RWPE2 (cell line): ENCODE data around the gene ACIN1.
A peak's percentile ranks its signal among the peaks of the same experiment; 100 is the strongest.

Experiments used
- ATAC-seq: fragments of 200-7000 bp; cut with Tn5 transposase; 3 replicates; pipeline ENCODE4 v1.9.1; 2021; ENCODE audit warnings: low read depth
- DNase-seq: peaks from one replicate; pipeline ENCODE4 v3.0.0-alpha.2; 2020; ENCODE audit warnings: low spot score
- H3K27ac ChIP-seq: fragments of 450-650 bp; 2 replicates; pipeline ENCODE4 v1.5.1; 2017; ENCODE audit warnings: mild to moderate bottlenecking; ENCODE audit not compliant: poor library complexity, severe bottlenecking
- H3K27me3 ChIP-seq: fragments of 250-450 bp; sonication (Bioruptor Pico); 2 replicates; pipeline ENCODE4 v1.5.1; 2021; ENCODE audit warnings: mild to moderate bottlenecking, moderate library complexity; ENCODE audit not compliant: insufficient read depth, poor library complexity, severe bottlenecking
- H3K36me3 ChIP-seq: fragments of 250-450 bp; sonication (Bioruptor Pico); 2 replicates; pipeline ENCODE4 v1.5.1; 2020; ENCODE audit warnings: low read depth, mild to moderate bottlenecking, moderate library complexity
- H3K4me1 ChIP-seq: fragments of 250-450 bp; sonication (Bioruptor Pico); 2 replicates; pipeline ENCODE4 v1.5.1; 2021; ENCODE audit warnings: mild to moderate bottlenecking, moderate library complexity; ENCODE audit not compliant: insufficient read depth, poor library complexity, severe bottlenecking
- H3K4me3 ChIP-seq: fragments of 250-450 bp; sonication (Bioruptor Pico); 2 replicates; pipeline ENCODE4 v1.5.1; 2021; ENCODE audit warnings: mild to moderate bottlenecking, moderate library complexity; ENCODE audit not compliant: severe bottlenecking
- H3K9me3 ChIP-seq: fragments of 250-450 bp; sonication (Bioruptor Pico); 2 replicates; pipeline ENCODE4 v1.5.1; 2021; ENCODE audit warnings: mild to moderate bottlenecking, moderate library complexity; ENCODE audit not compliant: severe bottlenecking
- TF ChIP-seq, protein P1 (sequence below): fragments of 450-650 bp; IDR thresholded peaks from one replicate; pipeline ENCODE4 v1.5.1; 2017; ENCODE audit warnings: mild to moderate bottlenecking, moderate library complexity; ENCODE audit not compliant: poor library complexity, severe bottlenecking

Gene ACIN1

DNA sequence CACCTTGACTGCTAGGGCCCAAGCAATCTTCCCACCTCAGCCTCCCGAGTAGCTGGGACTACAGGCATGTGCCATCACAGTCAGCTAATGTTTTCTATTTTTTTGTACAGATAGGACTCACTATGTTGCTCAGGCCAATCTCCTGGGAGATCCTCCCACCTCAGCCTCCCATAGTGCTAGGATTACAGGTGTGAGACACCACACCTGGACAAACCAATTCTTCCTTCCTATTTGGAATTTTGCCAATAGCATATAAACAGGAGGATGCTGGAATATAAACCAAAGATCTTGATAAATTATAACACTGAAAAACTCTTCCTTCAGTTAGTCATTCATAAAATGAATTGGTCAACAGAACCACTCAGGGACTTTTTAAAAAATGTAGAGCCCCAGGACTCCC, 8.4 kb downstream of the ACIN1 start:
- Histone ChIP-seq H3K4me3 (no peak overlapping the region), H3K27ac (no peak overlapping the region), H3K4me1 (no peaks in the 10 kb centered on the region), H3K27me3 (no peaks in the 10 kb centered on the region), H3K9me3 (no peaks in the 10 kb centered on the region), H3K36me3 (peaks cover 100% of the 10 kb centered on the region)
- no peak for ATAC-seq
- TF ChIP-seq, protein P1, sequence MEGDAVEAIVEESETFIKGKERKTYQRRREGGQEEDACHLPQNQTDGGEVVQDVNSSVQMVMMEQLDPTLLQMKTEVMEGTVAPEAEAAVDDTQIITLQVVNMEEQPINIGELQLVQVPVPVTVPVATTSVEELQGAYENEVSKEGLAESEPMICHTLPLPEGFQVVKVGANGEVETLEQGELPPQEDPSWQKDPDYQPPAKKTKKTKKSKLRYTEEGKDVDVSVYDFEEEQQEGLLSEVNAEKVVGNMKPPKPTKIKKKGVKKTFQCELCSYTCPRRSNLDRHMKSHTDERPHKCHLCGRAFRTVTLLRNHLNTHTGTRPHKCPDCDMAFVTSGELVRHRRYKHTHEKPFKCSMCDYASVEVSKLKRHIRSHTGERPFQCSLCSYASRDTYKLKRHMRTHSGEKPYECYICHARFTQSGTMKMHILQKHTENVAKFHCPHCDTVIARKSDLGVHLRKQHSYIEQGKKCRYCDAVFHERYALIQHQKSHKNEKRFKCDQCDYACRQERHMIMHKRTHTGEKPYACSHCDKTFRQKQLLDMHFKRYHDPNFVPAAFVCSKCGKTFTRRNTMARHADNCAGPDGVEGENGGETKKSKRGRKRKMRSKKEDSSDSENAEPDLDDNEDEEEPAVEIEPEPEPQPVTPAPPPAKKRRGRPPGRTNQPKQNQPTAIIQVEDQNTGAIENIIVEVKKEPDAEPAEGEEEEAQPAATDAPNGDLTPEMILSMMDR = no peak
- no peak for DNase-seq

DNA sequence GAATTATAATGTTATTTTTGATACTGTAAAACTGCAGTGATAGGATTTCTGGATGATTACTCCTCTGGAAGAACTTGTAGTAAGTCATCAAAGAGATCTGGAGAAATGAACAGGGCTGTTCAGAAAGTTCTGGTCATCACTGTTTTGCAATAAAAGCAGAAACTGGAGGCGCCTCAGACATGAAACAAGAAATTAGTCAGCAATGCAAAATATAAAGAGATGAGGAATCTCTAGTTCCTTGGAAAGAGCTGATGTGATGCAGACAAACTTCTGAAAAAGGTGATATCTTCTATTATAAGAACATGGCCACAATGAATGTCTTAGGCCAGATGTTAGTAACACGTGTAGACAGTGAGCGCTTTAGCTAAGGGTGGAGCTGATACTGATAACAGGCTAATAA, 9.5 kb downstream of the ACIN1 start:
- ATAC-seq (no peak), DNase-seq (no peak)
- Histone ChIP-seq H3K27me3 (no peaks in the 10 kb centered on the region), H3K9me3 (no peaks in the 10 kb centered on the region), H3K36me3 (peaks cover 100% of the 10 kb centered on the region), H3K4me3 (no peak overlapping the region), H3K27ac (no peak overlapping the region), H3K4me1 (no peaks in the 10 kb centered on the region)
- TF ChIP-seq, protein P1 = no peak

DNA sequence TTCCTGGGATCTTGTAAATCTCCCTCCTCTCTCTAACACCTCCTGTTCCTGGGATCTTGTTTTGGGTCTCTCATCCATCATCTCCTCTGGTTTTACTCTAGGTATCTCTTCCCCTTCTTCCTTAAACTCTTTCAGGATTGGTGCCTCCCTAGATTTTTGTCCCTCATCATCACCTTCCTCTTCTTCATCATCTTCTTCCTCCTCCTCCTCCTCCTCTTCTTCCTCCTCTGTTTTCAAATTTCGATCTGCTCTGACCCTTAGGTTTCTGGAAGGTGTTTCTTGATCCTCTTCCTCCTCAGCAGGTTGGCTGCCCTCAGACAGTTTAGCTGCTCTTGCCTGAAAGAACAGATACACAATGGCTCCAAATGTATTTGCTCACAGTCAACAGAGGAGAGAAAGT, 14.5 kb downstream of the ACIN1 start:
- Histone ChIP-seq H3K4me3 (no peak overlapping the region), H3K4me1 (peaks cover 30% of the 10 kb centered on the region), H3K9me3 (no peaks in the 10 kb centered on the region), H3K27ac (peak overlapping the region; percentile 81), H3K27me3 (no peaks in the 10 kb centered on the region), H3K36me3 (peaks cover 100% of the 10 kb centered on the region)
- DNase-seq (no peak), ATAC-seq (no peak)
- TF ChIP-seq, protein P1 = no peak

DNA sequence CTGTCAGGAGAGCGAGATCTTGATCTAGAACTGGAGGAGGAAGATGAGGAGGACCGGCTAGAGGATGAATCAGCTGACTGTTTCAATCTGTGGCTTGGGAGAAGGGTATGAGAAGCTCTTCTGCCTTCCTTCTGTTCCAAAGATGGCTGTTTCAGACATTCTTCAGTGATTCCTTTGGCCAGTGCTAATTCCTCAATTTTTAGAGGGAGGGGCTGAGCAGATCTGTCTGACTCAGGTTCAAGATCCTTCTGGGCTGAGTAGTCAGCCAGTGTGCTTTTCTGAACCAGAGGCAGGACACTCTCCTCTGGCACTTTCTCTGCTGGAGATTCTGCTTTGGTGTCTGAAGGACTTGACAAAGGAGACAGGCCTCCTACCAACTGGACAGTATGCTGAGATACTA, 15.2 kb downstream of the ACIN1 start:
- Histone ChIP-seq H3K27ac (peak overlapping the region; percentile 81), H3K9me3 (no peaks in the 10 kb centered on the region), H3K27me3 (no peaks in the 10 kb centered on the region), H3K4me1 (peaks cover 30% of the 10 kb centered on the region), H3K4me3 (no peak overlapping the region), H3K36me3 (peaks cover 100% of the 10 kb centered on the region)
- TF ChIP-seq, protein P1 = no peak
- no peak for DNase-seq
- no peak for ATAC-seq

DNA sequence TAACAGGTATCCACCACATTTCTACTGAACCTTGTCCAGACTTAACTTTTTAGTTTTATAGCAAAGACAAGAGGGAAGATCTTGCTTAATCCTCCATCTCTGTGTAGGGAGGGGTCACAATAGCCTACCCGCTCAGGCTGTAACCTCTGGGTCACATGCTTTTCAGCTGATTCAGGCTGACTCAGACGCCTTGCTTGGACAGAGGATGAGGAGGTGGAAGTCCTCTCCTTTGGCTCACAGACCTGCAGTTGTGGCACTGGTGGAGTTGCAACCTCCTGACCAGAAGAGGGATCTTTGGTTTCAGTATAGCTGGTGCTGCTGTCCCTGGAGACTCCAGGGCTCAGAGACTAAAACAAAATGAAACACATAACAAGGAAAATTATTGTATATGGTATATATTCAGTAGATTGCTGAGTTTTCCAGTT, 16.2 kb downstream of the ACIN1 start:
- peaks cover 100% of the 10 kb centered on the region for H3K36me3 ChIP-seq
- H3K27ac ChIP-seq = peak overlapping the region; percentile 81
- ATAC-seq (peak; percentile 98), DNase-seq (no peak)
- TF ChIP-seq, protein P1 = peak; percentile 30
- H3K27me3 ChIP-seq = no peaks in the 10 kb centered on the region
- peaks cover 30% of the 10 kb centered on the region for H3K4me1 ChIP-seq
- H3K9me3 ChIP-seq = no peaks in the 10 kb centered on the region
- H3K4me3 ChIP-seq = no peak overlapping the region
